ENCODE data around the gene EIF2B5. TPM values are rescaled to one million over a fixed set of nuclear protein-coding genes. Genes with fewer than 3 reads are reported as not detected.

EIF2B5 gene
- total and polyA plus RNA-seq, 9 of the 15 experiments (the other 6 are each of a cell fraction or from before 2014, with no cell fraction given): 19.1 to 92.4 (median 74.0) TPM

DNA sequence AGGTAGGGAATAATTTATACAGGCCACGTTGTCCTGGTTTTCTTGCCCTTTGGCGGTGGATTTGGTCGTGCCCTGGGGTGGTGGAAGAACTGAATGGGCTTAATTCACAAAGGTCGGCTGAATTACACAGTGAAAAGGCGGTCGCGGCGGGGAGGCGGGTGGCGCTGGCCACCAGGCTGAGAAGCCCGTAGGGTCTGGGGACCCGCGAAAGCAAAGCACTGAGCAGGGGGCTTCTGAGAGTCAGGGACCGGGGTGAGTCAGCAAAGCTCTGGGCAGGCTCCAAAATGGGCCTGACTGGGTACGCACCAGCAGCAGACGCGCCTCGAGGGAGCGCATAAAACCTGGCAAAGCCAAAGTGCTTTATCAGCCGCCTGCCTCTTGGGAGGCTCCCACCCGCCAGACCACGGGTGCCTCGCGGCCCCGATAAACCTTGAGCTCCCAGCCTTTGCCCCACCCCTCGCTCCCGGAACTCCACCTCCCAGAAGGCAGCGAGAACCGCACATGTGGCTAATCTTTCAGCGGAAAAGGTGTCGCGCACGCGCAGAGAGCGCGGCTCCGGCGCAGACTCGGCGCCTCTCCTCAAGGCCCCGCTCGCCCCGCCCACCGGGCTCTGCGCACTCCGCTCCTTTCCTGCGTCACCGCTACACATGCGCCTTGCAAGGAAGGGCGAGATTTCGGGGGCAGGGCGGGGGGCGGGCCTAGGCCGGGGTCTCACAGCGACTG, 50.5 kb downstream of the EIF2B5 start:
- ChIA-PET CTCF (ENCODE audit: low intra/inter-chr PET ratio) (no interaction called here), POLR2A (interaction anchor here (0.6 to 3.5 kb wide), 11 partner anchors 9 to 290 kb away, joined by 3 to 20 read pairs (median 4); no protein-coding TSS in a partner anchor)
- peaks cover 31% of the 10 kb centered on the region for H3K79me2 ChIP-seq (ENCODE audit: control insufficient read depth, insufficient read depth, low read length)
- peaks cover 17 to 32% of the 10 kb centered on the region in 2 experiments for H3K4me1 ChIP-seq (replicated peaks in 1 of 2; ENCODE audit: control insufficient read depth in 2 of 2, insufficient read depth in 2 of 2, low read length in 2 of 2)
- no peaks in the 10 kb centered on the region for H3K9me3 ChIP-seq (replicated peaks; ENCODE audit: control insufficient read depth, insufficient read depth, low read depth, low read length)
- H4K20me1 ChIP-seq (replicated peaks; ENCODE audit: control insufficient read depth, insufficient read depth, low read length): 0 out of 2 replicates have a peak, but pooled peaks cover 3% of the 10 kb centered on the region
- peaks cover 4% of the 10 kb centered on the region for H3K9me1 ChIP-seq (ENCODE audit: control insufficient read depth, insufficient read depth, low read length)
- FAIRE-seq (peak; percentile 97), DNase-seq (ENCODE audit: extremely low read depth in 1 of 4, low spot score in 3 of 4) (peak; percentile 96 to 99 (median 96)), ATAC-seq (peak; percentile 96)
- H3K4me3 ChIP-seq: peak overlapping the region; percentile 92
- no TSS peak for BruUV-seq (replicated peaks)
- peak overlapping the region; percentile 100 for H3K4me2 ChIP-seq (ENCODE audit: insufficient read depth, low read length)
- 2% methylated on average over 39 of the region's 55 CpGs for WGBS (ENCODE audit: insufficient coverage, low coverage, missing lambda C conversion rate)
- peaks cover 83% of the 10 kb centered on the region for H3K36me3 ChIP-seq (ENCODE audit: control insufficient read depth, insufficient read depth, low read length)
- no peaks in the 10 kb centered on the region for H3K27me3 ChIP-seq (ENCODE audit: control insufficient read depth in 2 of 2, insufficient read depth in 2 of 2, low read length in 2 of 2)
- in situ Hi-C loops (cut with MboI): no loop called here
- H3K9ac ChIP-seq (ENCODE audit: insufficient read depth in 1 of 2, low read depth in 2 of 2, low read length in 2 of 2): peak overlapping the region; percentile 89 to 94
- peak overlapping the region; percentile 96 for H2AFZ ChIP-seq (ENCODE audit: low read depth, low read length)
- H3K27ac ChIP-seq (ENCODE audit: extremely low read depth, low read depth, low read length): peak overlapping the region; percentile 93
- intact Hi-C loops (cut with micrococcal nuclease): loop anchor here (2.0 kb wide), 1 partner anchor 51 kb away; the partner anchor contains the start of gene EIF2B5
- TF ChIP-seq KLF1 (tag; IDR thresholded peaks at IDR 0.05) (peak; percentile 85), GABPB2 (CRISPR knock-in tag; conservative IDR thresholded peaks at IDR 0.05) (no peak), HNRNPLL (IDR thresholded peaks at IDR 0.05; ENCODE audit: low read depth, low read length, poor library complexity, severe bottlenecking) (peak; percentile 96), HMGN3 (IDR thresholded peaks at IDR 0.05; ENCODE audit: borderline replicate concordance, extremely low read depth, insufficient read length, low read depth, low read length) (peak; percentile 99), NFE2L1 (tag; IDR thresholded peaks at IDR 0.05; ENCODE audit: borderline replicate concordance, low read depth) (no peak; the same call in 1 of the 2 replicates), HDAC3 (IDR thresholded peaks at IDR 0.05; ENCODE audit: borderline replicate concordance, partially characterized antibody) (no peak), ZKSCAN1 (IDR thresholded peaks at IDR 0.05; ENCODE audit: low read depth, low read length) (0 out of 2 replicates have a peak, but pooled peaks have one; percentile 26), THRAP3 (IDR thresholded peaks at IDR 0.05; ENCODE audit: borderline replicate concordance) (no peak), U2AF1 (optimal IDR thresholded peaks at IDR 0.05; ENCODE audit: low read depth, low read length) (no peak), MAZ (CRISPR knock-in tag; conservative IDR thresholded peaks at IDR 0.05 in 1 of 2, IDR thresholded peaks at IDR 0.05 in 1 of 2) (peak; percentile 94 to 96), CBX3 (IDR thresholded peaks at IDR 0.05; ENCODE audit: borderline replicate concordance in 1 of 2, low read length in 2 of 2) (peak in 1 of 2 experiments; percentile 87; a peak in 2 of 3 replicates), CHD2 (IDR thresholded peaks at IDR 0.05; ENCODE audit: low read depth, low read length) (0 out of 2 replicates have a peak, but pooled peaks have one; percentile 9), KLF16 (IDR thresholded peaks at IDR 0.05) (peak; percentile 69), SP1 (CRISPR knock-in tag; IDR thresholded peaks at IDR 0.05) (peak; percentile 95), FOSL1 (tag; conservative IDR thresholded peaks at IDR 0.05) (peak; percentile 54; the same call in 1 of the 2 replicates)
- TF ChIP-seq, protein P1, sequence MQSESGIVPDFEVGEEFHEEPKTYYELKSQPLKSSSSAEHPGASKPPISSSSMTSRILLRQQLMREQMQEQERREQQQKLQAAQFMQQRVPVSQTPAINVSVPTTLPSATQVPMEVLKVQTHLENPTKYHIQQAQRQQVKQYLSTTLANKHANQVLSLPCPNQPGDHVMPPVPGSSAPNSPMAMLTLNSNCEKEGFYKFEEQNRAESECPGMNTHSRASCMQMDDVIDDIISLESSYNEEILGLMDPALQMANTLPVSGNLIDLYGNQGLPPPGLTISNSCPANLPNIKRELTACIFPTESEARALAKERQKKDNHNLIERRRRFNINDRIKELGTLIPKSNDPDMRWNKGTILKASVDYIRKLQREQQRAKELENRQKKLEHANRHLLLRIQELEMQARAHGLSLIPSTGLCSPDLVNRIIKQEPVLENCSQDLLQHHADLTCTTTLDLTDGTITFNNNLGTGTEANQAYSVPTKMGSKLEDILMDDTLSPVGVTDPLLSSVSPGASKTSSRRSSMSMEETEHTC (IDR thresholded peaks at IDR 0.05): peak; percentile 67; the same call in 1 of the 2 replicates
- TF ChIP-seq, protein P2, sequence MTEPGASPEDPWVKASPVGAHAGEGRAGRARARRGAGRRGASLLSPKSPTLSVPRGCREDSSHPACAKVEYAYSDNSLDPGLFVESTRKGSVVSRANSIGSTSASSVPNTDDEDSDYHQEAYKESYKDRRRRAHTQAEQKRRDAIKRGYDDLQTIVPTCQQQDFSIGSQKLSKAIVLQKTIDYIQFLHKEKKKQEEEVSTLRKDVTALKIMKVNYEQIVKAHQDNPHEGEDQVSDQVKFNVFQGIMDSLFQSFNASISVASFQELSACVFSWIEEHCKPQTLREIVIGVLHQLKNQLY (CRISPR knock-in tag; conservative IDR thresholded peaks at IDR 0.05): no peak
- TF ChIP-seq, protein P3, sequence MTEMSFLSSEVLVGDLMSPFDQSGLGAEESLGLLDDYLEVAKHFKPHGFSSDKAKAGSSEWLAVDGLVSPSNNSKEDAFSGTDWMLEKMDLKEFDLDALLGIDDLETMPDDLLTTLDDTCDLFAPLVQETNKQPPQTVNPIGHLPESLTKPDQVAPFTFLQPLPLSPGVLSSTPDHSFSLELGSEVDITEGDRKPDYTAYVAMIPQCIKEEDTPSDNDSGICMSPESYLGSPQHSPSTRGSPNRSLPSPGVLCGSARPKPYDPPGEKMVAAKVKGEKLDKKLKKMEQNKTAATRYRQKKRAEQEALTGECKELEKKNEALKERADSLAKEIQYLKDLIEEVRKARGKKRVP (CRISPR knock-in tag; IDR thresholded peaks at IDR 0.05): peak; percentile 45; the same call in 1 of the 2 replicates
